KOPT-K1 (cell line): Measurements from ENCODE around the gene EME2.
"Not testable (repeated sequence)": the region's sequence is repeated elsewhere in the genome, so short reads cannot be mapped to it uniquely, and the experiment has no call there.

ENCODE experiments used
- H3K27ac ChIP-seq: fragments of 200-600 bp; sonication (generic); 2 replicates; pipeline ENCODE4 v1.5.1; 2016; ENCODE audit warnings: antibody characterized with exemption, mild to moderate bottlenecking, low read depth, low read length; ENCODE audit not compliant: poor library complexity, severe bottlenecking
- H3K36me3 ChIP-seq: fragments of 200-600 bp; sonication (generic); 2 replicates; pipeline ENCODE4 v1.5.1; 2017; ENCODE audit warnings: antibody characterized with exemption, mild to moderate bottlenecking, low read length, moderate library complexity; ENCODE audit not compliant: insufficient read depth
- H3K9me3 ChIP-seq: fragments of 200-600 bp; sonication (generic); 2 replicates; pipeline ENCODE4 v1.5.1; 2017; ENCODE audit warnings: antibody characterized with exemption, low read length, mild to moderate bottlenecking; ENCODE audit not compliant: insufficient read depth, poor library complexity, severe bottlenecking

The EME2 gene, protein sequence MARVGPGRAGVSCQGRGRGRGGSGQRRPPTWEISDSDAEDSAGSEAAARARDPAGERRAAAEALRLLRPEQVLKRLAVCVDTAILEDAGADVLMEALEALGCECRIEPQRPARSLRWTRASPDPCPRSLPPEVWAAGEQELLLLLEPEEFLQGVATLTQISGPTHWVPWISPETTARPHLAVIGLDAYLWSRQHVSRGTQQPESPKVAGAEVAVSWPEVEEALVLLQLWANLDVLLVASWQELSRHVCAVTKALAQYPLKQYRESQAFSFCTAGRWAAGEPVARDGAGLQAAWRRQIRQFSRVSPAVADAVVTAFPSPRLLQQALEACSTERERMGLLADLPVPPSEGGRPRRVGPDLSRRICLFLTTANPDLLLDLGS

DNA sequence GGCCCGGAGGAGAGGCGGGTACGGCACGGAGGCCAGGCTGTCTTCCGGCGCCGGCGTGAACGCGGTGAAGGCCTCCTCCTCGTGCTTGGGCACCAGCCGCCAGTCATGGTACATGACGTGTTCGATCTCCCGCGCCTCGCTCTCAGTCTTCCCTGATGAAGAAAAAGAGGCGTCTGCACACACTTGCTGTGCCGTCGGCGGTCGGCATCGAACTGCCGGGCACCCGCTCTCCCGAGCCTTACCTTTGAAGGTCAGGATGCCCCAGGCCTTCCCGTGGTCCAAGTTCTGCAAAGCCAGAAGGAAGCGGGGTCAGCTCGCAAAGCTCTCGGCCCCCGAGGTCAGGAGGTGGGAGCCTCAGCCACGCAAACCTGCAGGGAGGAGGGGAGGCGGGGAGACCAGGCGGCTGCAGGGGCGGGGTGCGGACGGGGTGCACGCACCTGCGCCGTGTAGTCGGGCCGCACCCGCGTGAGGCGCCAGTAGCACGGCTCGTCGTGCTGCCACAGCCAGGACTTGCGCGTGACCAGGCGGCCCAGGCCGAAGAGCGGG lies at the start of gene EME2:
TSS of gene EME2 (plus strand) at position 449 of the 546 bp plus-strand sequence. CDS start 418 bp downstream, outside the sequence.
- Histone ChIP-seq H3K9me3 (no peaks in the 10 kb centered on the region), H3K36me3 (peaks cover 52% of the 10 kb centered on the region; the same call in 1 of the 2 replicates), H3K27ac (peak within 1 kb of the TSS; percentile 85)

GRCh38 chr16:1723450-1724147 lies 49.0 kb upstream of the EME2 start:
- Histone ChIP-seq H3K27ac (no peak overlapping the region), H3K36me3 (peaks cover 40% of the 10 kb centered on the region), H3K9me3 (no peaks in the 10 kb centered on the region)

GRCh38 chr16:1724491-1724890 lies 48.1 kb upstream of the EME2 start:
- Histone ChIP-seq H3K9me3 (no peaks in the 10 kb centered on the region), H3K36me3 (peaks cover 49% of the 10 kb centered on the region), H3K27ac (no peak overlapping the region)

DNA sequence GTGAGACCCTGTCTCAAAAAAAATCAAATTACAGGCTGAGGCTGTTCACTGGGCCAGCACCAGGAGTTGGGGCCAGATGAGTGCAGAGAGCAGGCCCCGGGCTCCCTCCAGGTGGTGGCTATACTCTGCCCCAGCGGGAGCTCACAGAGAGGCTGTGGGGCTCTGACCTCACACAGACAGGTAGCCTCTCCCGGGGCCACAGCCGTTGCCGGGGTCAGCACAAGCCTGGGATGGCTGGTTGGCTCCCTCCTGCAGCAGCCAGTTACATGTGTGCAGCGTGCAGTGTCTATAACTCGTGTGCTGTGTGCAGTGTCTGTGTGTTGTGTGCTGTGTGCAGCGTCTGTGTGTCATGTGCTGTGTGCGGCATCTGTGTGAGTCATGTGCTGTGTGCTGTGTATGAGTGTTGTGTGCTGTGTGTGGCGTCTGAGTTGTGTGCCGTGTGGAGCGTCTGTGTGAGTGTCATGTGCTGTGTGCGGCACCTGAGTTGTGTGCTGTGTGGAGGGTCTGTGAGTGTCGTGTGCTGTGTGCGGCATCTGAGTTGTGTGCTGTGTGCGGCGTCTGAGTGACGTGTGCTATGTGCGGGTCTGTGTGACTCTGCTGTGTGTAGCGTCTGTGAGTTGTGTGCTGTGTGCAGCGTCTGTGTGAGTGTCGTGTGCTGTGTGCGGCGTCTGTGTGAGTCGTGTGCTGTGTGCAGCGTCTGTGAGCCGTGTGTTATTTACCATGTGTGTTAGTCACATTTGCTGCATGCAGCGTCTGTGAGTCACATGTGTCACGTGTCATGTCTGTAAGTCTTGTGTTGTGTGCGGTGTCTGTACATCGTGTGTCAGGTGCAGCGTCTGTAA lies 45.7 kb upstream of the EME2 start:
- no peak overlapping the region for H3K27ac ChIP-seq

GRCh38 chr16:1727651-1728624 lies 44.7 kb upstream of the EME2 start:
- Histone ChIP-seq H3K27ac (no peak overlapping the region), H3K36me3 (peaks cover 78% of the 10 kb centered on the region), H3K9me3 (no peaks in the 10 kb centered on the region)

More for the DNA sequence above, 45.7 kb upstream of the EME2 start:
- Histone ChIP-seq H3K9me3 (no peaks in the 10 kb centered on the region), H3K36me3 (peaks cover 68% of the 10 kb centered on the region)

GRCh38 chr16:1729026-1729425 lies 43.6 kb upstream of the EME2 start:
- Histone ChIP-seq H3K9me3 (no peaks in the 10 kb centered on the region), H3K36me3 (peaks cover 89% of the 10 kb centered on the region), H3K27ac (no peak overlapping the region)

GRCh38 chr16:1729445-1729844 lies 43.2 kb upstream of the EME2 start:
- no peak overlapping the region for H3K27ac ChIP-seq
- H3K36me3 ChIP-seq = peaks cover 89% of the 10 kb centered on the region
- no peaks in the 10 kb centered on the region for H3K9me3 ChIP-seq

GRCh38 chr16:1731073-1731472 lies 41.5 kb upstream of the EME2 start:
- Histone ChIP-seq H3K36me3 (peaks cover 92% of the 10 kb centered on the region), H3K27ac (no peak overlapping the region), H3K9me3 (peaks cover 14% of the 10 kb centered on the region)

- Histone ChIP-seq H3K9me3 (peaks cover 20% of the 10 kb centered on the region), H3K27ac (no peak overlapping the region), H3K36me3 (peaks cover 87% of the 10 kb centered on the region)
Measured at GRCh38 chr16:1731603-1732002, 41.0 kb upstream of the EME2 start.

DNA sequence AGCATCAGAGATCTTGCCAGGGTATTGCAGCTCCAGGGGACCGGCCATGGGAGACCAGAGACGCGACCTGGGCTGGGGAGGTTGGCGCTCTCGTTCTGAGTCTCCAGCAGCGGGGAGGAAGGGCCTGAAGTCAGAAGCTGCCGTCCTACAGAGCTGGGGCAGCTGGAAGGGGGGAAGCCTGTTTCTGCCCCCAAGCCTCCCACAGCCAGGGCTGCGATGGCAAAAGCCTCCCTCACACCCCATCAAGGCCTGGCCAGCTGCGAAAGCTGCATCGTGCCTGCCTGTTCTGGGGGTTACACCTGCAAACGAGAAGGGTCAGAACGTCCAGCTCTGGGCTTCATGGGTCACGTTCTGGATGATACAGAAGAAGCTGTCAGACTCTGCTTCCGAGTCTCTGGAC lies 40.5 kb upstream of the EME2 start:
- no peak overlapping the region for H3K27ac ChIP-seq
- peaks cover 82% of the 10 kb centered on the region for H3K36me3 ChIP-seq
- H3K9me3 ChIP-seq = peaks cover 24% of the 10 kb centered on the region

DNA sequence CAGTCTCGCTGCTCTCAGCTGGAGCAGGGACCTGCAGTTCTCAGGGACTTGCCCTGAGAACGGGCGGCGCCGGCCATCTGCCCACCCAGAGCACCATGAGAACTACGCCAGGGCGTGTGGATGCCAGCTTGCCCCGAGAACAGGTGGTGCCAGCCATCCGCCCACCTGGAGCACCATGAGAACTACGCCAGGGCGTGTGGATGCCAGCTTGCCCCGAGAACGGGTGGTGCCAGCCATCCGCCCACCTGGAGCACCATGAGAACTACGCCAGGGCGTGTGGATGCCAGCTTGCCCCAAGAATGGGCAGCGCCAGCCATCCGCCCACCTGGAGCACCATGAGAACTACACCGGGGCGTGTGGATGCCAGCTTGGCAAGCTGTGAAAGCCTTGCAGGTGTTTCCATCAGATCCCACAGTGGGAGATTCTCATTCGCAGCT lies 40.0 kb upstream of the EME2 start:
- not testable (repeated sequence) for H3K27ac ChIP-seq
- Histone ChIP-seq H3K9me3 (peaks cover 29% of the 10 kb centered on the region), H3K36me3 (peaks cover 77% of the 10 kb centered on the region)

- Histone ChIP-seq H3K9me3 (peaks cover 44% of the 10 kb centered on the region), H3K36me3 (peaks cover 62% of the 10 kb centered on the region), H3K27ac (no peak overlapping the region)
Measured at GRCh38 chr16:1734123-1734522, 38.5 kb upstream of the EME2 start.

DNA sequence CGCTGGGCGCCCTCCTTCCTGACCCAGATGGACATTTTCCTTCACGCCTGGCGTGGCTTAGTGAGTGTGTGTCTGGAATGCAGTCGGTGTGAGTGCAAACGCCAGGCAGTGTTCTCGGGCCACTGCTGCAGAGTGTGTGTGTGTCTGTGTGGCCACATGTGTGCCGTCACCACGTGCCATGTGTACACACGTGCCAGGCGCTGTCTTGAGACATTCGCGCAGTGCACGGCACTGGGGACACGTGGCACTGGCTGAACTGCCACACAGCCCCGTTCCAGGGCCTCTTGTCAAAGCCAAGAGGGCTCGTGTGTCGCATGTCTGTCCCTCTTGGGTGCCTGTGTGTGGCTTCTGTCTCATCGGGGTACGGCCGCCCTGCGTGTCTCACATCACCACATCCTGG lies 37.8 kb upstream of the EME2 start:
- Histone ChIP-seq H3K27ac (no peak overlapping the region), H3K9me3 (peaks cover 51% of the 10 kb centered on the region), H3K36me3 (peaks cover 55% of the 10 kb centered on the region)

GRCh38 chr16:1740234-1740633 lies 32.4 kb upstream of the EME2 start:
- Histone ChIP-seq H3K36me3 (peaks cover 35% of the 10 kb centered on the region; the same call in 1 of the 2 replicates), H3K9me3 (peaks cover 49% of the 10 kb centered on the region), H3K27ac (no peak overlapping the region)
